Spleen (tissue), 13 donors: ENCODE results near the gene CCL21. TPM values are rescaled to one million over a fixed set of nuclear protein-coding genes. Genes with fewer than 3 reads are reported as not detected.
A peak's percentile ranks its signal among the peaks of the same experiment; 100 is the strongest.
"Not testable (repeated sequence)": the region's sequence is repeated elsewhere in the genome, so short reads cannot be mapped to it uniquely, and the experiment has no call there.

ENCODE experiments used
- DNase-seq: peaks from one replicate; pipeline ENCODE4 v3.0.0-alpha.2; 2020
- H3K27ac ChIP-seq, 8 donors: fragments of 200-600 bp; sonication (generic) in 7 of 8; 1 replicate in 4 of 8; 2 replicates in 4 of 8; pipeline versions ENCODE4 v1.5.0 to v1.8.0; 2016 to 2021; ENCODE audit warnings: inconsistent platforms in 4 of 8, mild to moderate bottlenecking in 4 of 8, moderate library complexity in 1 of 8
- H3K27me3 ChIP-seq, 7 donors: fragments of 200-600 bp; sonication (generic) in 6 of 7; replicated peaks in 1 of 7; 1 replicate in 4 of 7; 2 replicates in 3 of 7; pipeline versions ENCODE4 v1.5.0 to v1.8.0; 2016 to 2021; ENCODE audit warnings: inconsistent platforms in 3 of 7, mild to moderate bottlenecking in 1 of 7
- H3K36me3 ChIP-seq, 6 donors: fragments of 200-600 bp; sonication (generic) in 5 of 6; 1 replicate in 4 of 6; 2 replicates in 2 of 6; pipeline versions ENCODE4 v1.5.0 to v1.8.0; 2016 to 2021; ENCODE audit warnings: inconsistent platforms in 2 of 6
- H3K4me1 ChIP-seq, 6 donors: fragments of 200-600 bp; sonication (generic) in 5 of 6; 1 replicate in 3 of 6; 2 replicates in 3 of 6; pipeline versions ENCODE4 v1.5.0 to v1.8.0; 2016 to 2021; ENCODE audit warnings: inconsistent platforms in 3 of 6
- H3K4me3 ChIP-seq, 8 donors: fragments of 200-600 bp; sonication (generic) in 7 of 8; 1 replicate in 4 of 8; 2 replicates in 4 of 8; pipeline versions ENCODE4 v1.5.0 to v1.8.0; 2016 to 2021; ENCODE audit warnings: inconsistent platforms in 4 of 8, mild to moderate bottlenecking in 4 of 8, moderate library complexity in 2 of 8
- H3K9me3 ChIP-seq, 8 donors: fragments of 200-600 bp; sonication (generic) in 7 of 8; 1 replicate in 4 of 8; 2 replicates in 4 of 8; pipeline versions ENCODE4 v1.5.0 to v1.8.0; 2016 to 2021; ENCODE audit warnings: inconsistent platforms in 4 of 8
- CTCF ChIP-seq, 11 experiments: fragments of 200-600 bp in 7 of 11; fragments of 450-650 bp in 4 of 11; sonication (generic) in 4 of 11; IDR thresholded peaks in 8 of 11; conservative IDR thresholded peaks in 3 of 11; 1 replicate in 7 of 11; 2 replicates in 4 of 11; pipeline versions ENCODE4 v1.4.0 to v1.8.0; 2016 to 2021; ENCODE audit warnings: antibody characterized with exemption in 11 of 11, inconsistent platforms in 4 of 11, mild to moderate bottlenecking in 1 of 11
- POLR2A ChIP-seq, 3 donors: fragments of 450-650 bp; IDR thresholded peaks; one replicate each; pipeline ENCODE4 v1.5.1; 2017; ENCODE audit warnings: antibody characterized with exemption in 3 of 3, mild to moderate bottlenecking in 1 of 3
- POLR2AphosphoS5 ChIP-seq, 3 donors: sonication (generic); formaldehyde crosslinking; IDR thresholded peaks; one replicate each; pipeline ENCODE4 v1.5.1; 2017; ENCODE audit warnings: antibody characterized with exemption in 3 of 3
- WGBS, 5 donors: extraction: QIAGEN DNeasy Blood & Tissue Kit in 3 of 5; methylation state at CpG; one replicate each; pipeline versions ENCODE4 v1.1.5 to v1.1.7; 2013 to 2018; 5-methylcytosine and 5-hydroxymethylcytosine counted together
- intact Hi-C: fragments of 100-400 bp; cut with DNase I; formaldehyde crosslinking; loops from one replicate; pipeline ENCODE4 v1.15.0; 2023; ENCODE audit warnings: low total_unique reads
- long read RNA-seq, 2 donors: transcript quantifications; one replicate each; lab custom pipeline, GENCODE V29; 2026
- polyA plus RNA-seq, 3 donors: library from polyadenylated mRNA; stranded (reverse); fragments of 200-250 nt; gene quantifications; one replicate each; pipeline ENCODE4 v1.2.1, GENCODE V29; 2013
- total RNA-seq, 7 donors: library from RNA; depleted of rRNA in 3 of 7; stranded (reverse); fragments of >200 nt in 3 of 7; fragmentation: NEBNext Ultra II Directional in 4 of 7; extraction: Animal tissue kit (Norgen Biotek cat#: 25700) in 4 of 7; gene quantifications; one replicate each; pipeline versions ENCODE4 v1.1.0 to v1.2.1, GENCODE V29; 2016 to 2021
- donor health status: healthy with polysubstance abuse.
- donor health status: DM: no; HTN: no; CAD: no; lungs with moderate emphysema.
- donor health status: DM: no; HTN: no; CAD: no.
- donor health status: Bipolar disorder and iron deficiency.
- donor health status: healthy.
- donor health status: DM: no; HTN: no; CAD: no.
- donor health status: DM: yes; HTN: yes; CAD: no.

CCL21 gene
- total RNA-seq (100 to 1,000 TPM in 3 of 7 donors, 10 to 100 TPM in 4; 45.1 to 279 (median 81.8) TPM), polyA plus RNA-seq (100 to 1,000 TPM; 221 to 367 (median 312) TPM)
- long read RNA-seq, donor 1, transcript CCL21-201 (4 exons, 852 nt), result major isoform, 11 of 11 reads
- long read RNA-seq, donor 1, partial matches to known transcripts, result 0 of 11 reads
- long read RNA-seq, donor 1, other reads (novel, unspliced or antisense), result 0 of 11 reads
- long read RNA-seq, donor 2, transcript CCL21-201 (4 exons, 852 nt), result major isoform, 62 of 87 reads
- long read RNA-seq, donor 2, transcript CCL21-202 (3 exons, 599 nt), result minor isoform, 6 of 87 reads
- long read RNA-seq, donor 2, partial matches to known transcripts, result 19 of 87 reads
- long read RNA-seq, donor 2, other reads (novel, unspliced or antisense), result 0 of 87 reads

DNA sequence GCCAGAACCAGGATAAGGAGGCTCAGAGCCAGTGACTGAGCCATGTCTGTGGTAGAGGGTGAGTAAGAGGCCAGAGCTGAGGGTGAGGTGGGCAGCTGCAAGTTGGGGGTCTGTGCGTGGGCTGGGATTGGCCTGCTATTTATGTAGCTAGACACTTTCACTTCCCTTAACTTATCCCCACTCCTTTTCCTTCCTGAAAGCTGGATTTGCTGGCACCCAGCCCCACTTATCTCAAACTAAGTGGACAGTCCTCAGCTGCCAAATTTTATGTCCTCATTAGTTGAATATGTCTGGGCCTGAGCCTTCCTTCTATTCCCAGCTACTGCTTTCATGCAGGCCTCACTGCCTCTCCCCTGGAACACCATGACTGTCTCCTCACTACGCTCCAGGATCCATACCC is at the start of gene CCL21:
Gene CCL21 (minus strand): TSS at position 114 of the 400 bp plus-strand sequence. CDS start 70 bp downstream, at position 44.
- no peak for DNase-seq
- Histone ChIP-seq H3K4me3 (no peak within 1 kb of the TSS), H3K27ac (peak within 1 kb of the TSS in 7 of 8 donors; percentile 29 to 57 (median 44)), H3K27me3 (no peaks in the 10 kb centered on the region), H3K36me3 (no peaks in the 10 kb centered on the region), H3K9me3 (no peaks in the 10 kb centered on the region), H3K4me1 (peaks cover 0 to 20% (median 11%) of the 10 kb centered on the region in 6 donors)
- WGBS, 5 donors, result 33 to 80% (median 56%) methylated on average over 2 of the region's 2 CpGs
- intact Hi-C loops, result no loop called here
- TF ChIP-seq POLR2AphosphoS5 (IDR thresholded peaks at IDR 0.05) (peak in 2 of 3 donors; percentile 17 to 26), POLR2A (IDR thresholded peaks at IDR 0.05) (no peak)

- no peak overlapping the region for H3K27ac ChIP-seq
- no peaks in the 10 kb centered on the region for H3K9me3 ChIP-seq
- DNase-seq, result no peak
- TF ChIP-seq CTCF (IDR thresholded peaks at IDR 0.05 in 8 of 11, conservative IDR thresholded peaks at IDR 0.05 in 3 of 11), result no peak
- intact Hi-C loops, result no loop called here
- WGBS, 5 donors, result 79 to 88% (median 85%) methylated on average over 13 of the region's 13 CpGs
- peaks cover 0 to 7% (median 0%) of the 10 kb centered on the region in 6 donors for H3K4me1 ChIP-seq
- H3K4me3 ChIP-seq, result no peak overlapping the region
- no peaks in the 10 kb centered on the region for H3K36me3 ChIP-seq
- peaks cover 0 to 34% (median 5%) of the 10 kb centered on the region in 7 donors for H3K27me3 ChIP-seq
Observed at GRCh38 chr9:34759432-34760134, 49.6 kb upstream of the CCL21 start.

GRCh38 chr9:34750320-34750719 is 40.4 kb upstream of the CCL21 start:
- intact Hi-C loops, H3K36me3 ChIP-seq, DNase-seq, H3K4me3 ChIP-seq, H3K27ac ChIP-seq, H3K27me3 ChIP-seq, H3K4me1 ChIP-seq: not testable (repeated sequence)
- peaks cover 0 to 15% (median 9%) of the 10 kb centered on the region in 8 donors for H3K9me3 ChIP-seq
- 37 to 80% (median 40%) methylated on average over 2 of the region's 2 CpGs for WGBS, 5 donors

DNA sequence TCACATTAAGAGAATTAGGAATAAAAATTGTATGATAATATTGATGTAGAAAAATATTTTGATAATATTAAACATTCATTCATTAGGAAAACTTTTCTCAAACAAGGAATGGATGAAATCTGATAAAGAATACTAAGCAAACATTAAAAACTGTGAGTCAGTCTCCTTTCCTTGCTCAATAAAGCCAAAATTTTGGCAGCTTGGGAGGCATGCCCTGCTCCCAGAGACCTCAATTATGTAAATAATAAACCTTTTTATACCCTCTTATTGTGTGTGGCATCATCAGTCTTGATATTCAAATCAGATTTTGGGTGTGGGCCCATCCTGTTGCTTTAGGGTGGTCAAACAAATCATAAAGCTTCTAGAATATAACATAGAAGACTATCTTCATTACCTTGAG is 36.6 kb upstream of the CCL21 start:
- no peaks in the 10 kb centered on the region for H3K36me3 ChIP-seq
- DNase-seq, result no peak
- H3K27me3 ChIP-seq, result peaks cover 0 to 5% (median 0%) of the 10 kb centered on the region in 7 donors
- H3K4me3 ChIP-seq, result no peak overlapping the region
- peaks cover 0 to 15% (median 9%) of the 10 kb centered on the region in 8 donors for H3K9me3 ChIP-seq
- no peak overlapping the region for H3K27ac ChIP-seq
- TF ChIP-seq POLR2A (IDR thresholded peaks at IDR 0.05), result no peak
- TF ChIP-seq CTCF (IDR thresholded peaks at IDR 0.05 in 8 of 11, conservative IDR thresholded peaks at IDR 0.05 in 3 of 11), result no peak
- no peak for TF ChIP-seq POLR2AphosphoS5 (IDR thresholded peaks at IDR 0.05)
- intact Hi-C loops, result no loop called here
- H3K4me1 ChIP-seq, result peaks cover 0 to 4% (median 0%) of the 10 kb centered on the region in 6 donors
